ENCODE data around the gene XPO5. TPM values are rescaled to one million over a fixed set of nuclear protein-coding genes. Genes with fewer than 3 reads are reported as not detected.

The XPO5 gene
- total RNA-seq, 1 experiment from 2014 or later = 114 TPM

- Histone ChIP-seq H3K4ac (ENCODE audit: low read depth, low read length) (no peak overlapping the region), H4K20me1 (ENCODE audit: control insufficient read depth, insufficient read depth, insufficient read length) (no peaks in the 10 kb centered on the region), H3K23ac (ENCODE audit: insufficient read length, low read depth, low read length) (no peak overlapping the region), H4K5ac (ENCODE audit: insufficient read length, low read depth, low read length) (no peak overlapping the region), H3K23me2 (ENCODE audit: insufficient read length, low read depth, low read length, poor library complexity, severe bottlenecking) (no peaks in the 10 kb centered on the region), H3K79me2 (ENCODE audit: insufficient read depth, low read length) (no peaks in the 10 kb centered on the region), H2BK120ac (ENCODE audit: low read depth, low read length, poor library complexity, severe bottlenecking) (no peak overlapping the region), H4K91ac (ENCODE audit: insufficient read length, low read depth, low read length) (no peak overlapping the region), H3T11ph (ENCODE audit: low read length) (no peak overlapping the region), H3K4me1 (ENCODE audit: insufficient read depth, low read length) (no peaks in the 10 kb centered on the region), H3K79me1 (ENCODE audit: insufficient read depth, low read depth, low read length, poor library complexity, severe bottlenecking) (no peaks in the 10 kb centered on the region), H3K14ac (ENCODE audit: insufficient read depth, low read length) (no peak overlapping the region), H2BK5ac (ENCODE audit: insufficient read length, low read length) (no peak overlapping the region), H3K9ac (ENCODE audit: extremely low read depth, insufficient read length, low read length) (no peak overlapping the region), H2BK12ac (ENCODE audit: insufficient read length, low read depth, low read length) (no peak overlapping the region), H3K56ac (ENCODE audit: insufficient read length, low read depth, low read length) (no peak overlapping the region), H2BK20ac (ENCODE audit: low read depth, low read length, poor library complexity, severe bottlenecking) (no peak overlapping the region), H3K9me3 (ENCODE audit: control insufficient read depth, low read depth, low read length) (no peaks in the 10 kb centered on the region), H3K18ac (ENCODE audit: insufficient read length, low read depth, low read length) (no peak overlapping the region), H3K4me2 (ENCODE audit: insufficient read depth, insufficient read length, low read length) (no peak overlapping the region), H2AK5ac (ENCODE audit: insufficient read length, low read length) (no peak overlapping the region), H4K8ac (replicated peaks; ENCODE audit: insufficient read length, low read depth, low read length) (no peak overlapping the region), H2AFZ (ENCODE audit: low read length) (no peak overlapping the region), H2BK15ac (ENCODE audit: low read depth, low read length) (no peak overlapping the region), H3K27ac (ENCODE audit: insufficient read length, low read depth, low read length) (no peak overlapping the region), H3K27me3 (ENCODE audit: insufficient read depth, low read length) (no peaks in the 10 kb centered on the region)
- H3K27me3 Mint-ChIP-seq (ENCODE audit: low read depth) = no peaks in the 10 kb centered on the region
- H3K9me3 Mint-ChIP-seq = no peaks in the 10 kb centered on the region
- H3K27ac Mint-ChIP-seq = no peak overlapping the region
- TF ChIP-seq, protein P1, sequence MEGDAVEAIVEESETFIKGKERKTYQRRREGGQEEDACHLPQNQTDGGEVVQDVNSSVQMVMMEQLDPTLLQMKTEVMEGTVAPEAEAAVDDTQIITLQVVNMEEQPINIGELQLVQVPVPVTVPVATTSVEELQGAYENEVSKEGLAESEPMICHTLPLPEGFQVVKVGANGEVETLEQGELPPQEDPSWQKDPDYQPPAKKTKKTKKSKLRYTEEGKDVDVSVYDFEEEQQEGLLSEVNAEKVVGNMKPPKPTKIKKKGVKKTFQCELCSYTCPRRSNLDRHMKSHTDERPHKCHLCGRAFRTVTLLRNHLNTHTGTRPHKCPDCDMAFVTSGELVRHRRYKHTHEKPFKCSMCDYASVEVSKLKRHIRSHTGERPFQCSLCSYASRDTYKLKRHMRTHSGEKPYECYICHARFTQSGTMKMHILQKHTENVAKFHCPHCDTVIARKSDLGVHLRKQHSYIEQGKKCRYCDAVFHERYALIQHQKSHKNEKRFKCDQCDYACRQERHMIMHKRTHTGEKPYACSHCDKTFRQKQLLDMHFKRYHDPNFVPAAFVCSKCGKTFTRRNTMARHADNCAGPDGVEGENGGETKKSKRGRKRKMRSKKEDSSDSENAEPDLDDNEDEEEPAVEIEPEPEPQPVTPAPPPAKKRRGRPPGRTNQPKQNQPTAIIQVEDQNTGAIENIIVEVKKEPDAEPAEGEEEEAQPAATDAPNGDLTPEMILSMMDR (conservative IDR thresholded peaks at IDR 0.05) = no peak
- H3K4me3 Mint-ChIP-seq = no peak overlapping the region
- DNase-seq = no peak
- H3K4me1 Mint-ChIP-seq = no peaks in the 10 kb centered on the region
- WGBS (ENCODE audit: extremely low coverage, insufficient read length, low lambda C conversion rate) = no CpG with 5 or more reads among the region's 4 CpGs
- H3K36me3 Mint-ChIP-seq (ENCODE audit: insufficient read depth in 1 of 3, low read depth in 3 of 3) = peaks cover 46 to 81% (median 68%) of the 10 kb centered on the region in 3 experiments; a peak in 6 of 7 replicates
Observed at GRCh38 chr6:43544461-43544860, 31.4 kb downstream of the XPO5 start.
